ENCODE measurements around the gene A2ML1.

The A2ML1 gene

DNA sequence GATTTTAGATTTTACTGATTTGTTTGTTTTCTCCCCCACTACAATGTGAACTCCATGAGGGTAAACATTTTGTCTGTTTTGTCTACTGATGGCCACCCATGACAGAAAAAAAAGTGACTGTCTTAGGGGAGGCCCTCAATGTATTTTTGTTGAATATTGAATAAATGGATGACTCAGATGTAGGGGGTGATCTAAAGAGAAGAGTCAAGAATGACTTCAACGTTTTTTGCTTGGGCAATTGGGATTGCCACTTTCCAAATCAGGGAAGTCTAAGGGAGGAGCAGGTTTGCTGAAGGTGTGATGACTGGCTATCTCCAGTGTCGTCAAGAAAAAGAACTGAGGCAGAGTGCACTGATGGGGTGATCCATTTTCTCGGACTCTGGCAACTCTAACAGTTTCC, 81.2 kb downstream of the A2ML1 start:
- Histone ChIP-seq H3K36me3 (ENCODE audit: insufficient read depth, low read length) (no peaks in the 10 kb centered on the region), H3F3A (ENCODE audit: low read depth) (no peaks in the 10 kb centered on the region), H3K4me2 (ENCODE audit: low read depth, low read length, poor library complexity, severe bottlenecking) (no peak overlapping the region), H3K9me2 (replicated peaks; ENCODE audit: low read depth, low read length) (no peaks in the 10 kb centered on the region), H2AFZ (ENCODE audit: low read length) (no peak overlapping the region), H4K20me1 (ENCODE audit: insufficient read depth, low read length, poor library complexity, severe bottlenecking) (no peaks in the 10 kb centered on the region), H3K9me3 (ENCODE audit: insufficient read depth, low read depth, low read length) (no peaks in the 10 kb centered on the region), H3K4me1 (ENCODE audit: insufficient read depth, low read length, poor library complexity, severe bottlenecking) (peaks cover 9% of the 10 kb centered on the region), H3K79me2 (ENCODE audit: insufficient read depth, low read length) (no peaks in the 10 kb centered on the region), H3K4me3 (ENCODE audit: low read length, poor library complexity, severe bottlenecking) (no peak overlapping the region), H3K9ac (ENCODE audit: low read depth, low read length, poor library complexity, severe bottlenecking) (no peak overlapping the region), H3K27me3 (ENCODE audit: insufficient read depth, low read length, poor library complexity, severe bottlenecking) (no peaks in the 10 kb centered on the region)
- TF ChIP-seq, protein P1, sequence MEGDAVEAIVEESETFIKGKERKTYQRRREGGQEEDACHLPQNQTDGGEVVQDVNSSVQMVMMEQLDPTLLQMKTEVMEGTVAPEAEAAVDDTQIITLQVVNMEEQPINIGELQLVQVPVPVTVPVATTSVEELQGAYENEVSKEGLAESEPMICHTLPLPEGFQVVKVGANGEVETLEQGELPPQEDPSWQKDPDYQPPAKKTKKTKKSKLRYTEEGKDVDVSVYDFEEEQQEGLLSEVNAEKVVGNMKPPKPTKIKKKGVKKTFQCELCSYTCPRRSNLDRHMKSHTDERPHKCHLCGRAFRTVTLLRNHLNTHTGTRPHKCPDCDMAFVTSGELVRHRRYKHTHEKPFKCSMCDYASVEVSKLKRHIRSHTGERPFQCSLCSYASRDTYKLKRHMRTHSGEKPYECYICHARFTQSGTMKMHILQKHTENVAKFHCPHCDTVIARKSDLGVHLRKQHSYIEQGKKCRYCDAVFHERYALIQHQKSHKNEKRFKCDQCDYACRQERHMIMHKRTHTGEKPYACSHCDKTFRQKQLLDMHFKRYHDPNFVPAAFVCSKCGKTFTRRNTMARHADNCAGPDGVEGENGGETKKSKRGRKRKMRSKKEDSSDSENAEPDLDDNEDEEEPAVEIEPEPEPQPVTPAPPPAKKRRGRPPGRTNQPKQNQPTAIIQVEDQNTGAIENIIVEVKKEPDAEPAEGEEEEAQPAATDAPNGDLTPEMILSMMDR (conservative IDR thresholded peaks at IDR 0.05; ENCODE audit: low read length), result no peak
- TF ChIP-seq EZH2phosphoT487 (IDR thresholded peaks at IDR 0.05; ENCODE audit: borderline replicate concordance), result no peak

DNA sequence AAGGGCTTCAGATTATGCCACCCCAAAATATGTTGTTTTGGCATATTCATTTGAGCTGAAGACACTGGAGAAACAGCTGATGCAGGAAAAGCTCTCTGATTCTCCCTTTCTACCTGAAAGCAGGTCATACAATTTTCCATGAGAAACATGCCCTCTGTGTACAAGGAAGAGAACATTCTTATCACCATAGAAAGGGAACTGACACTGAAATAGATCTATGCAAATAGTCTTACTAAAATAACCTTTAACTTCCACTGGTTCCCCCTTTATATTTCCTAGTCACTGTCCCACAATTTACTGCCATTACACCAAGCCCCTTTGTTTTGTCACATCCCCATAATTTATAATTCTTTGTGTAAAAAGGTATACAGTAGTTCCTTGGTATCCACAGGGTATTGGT, 82.2 kb downstream of the A2ML1 start:
- Histone ChIP-seq H3K36me3 (ENCODE audit: insufficient read depth, low read length) (no peaks in the 10 kb centered on the region), H3K79me2 (ENCODE audit: insufficient read depth, low read length) (no peaks in the 10 kb centered on the region), H3K9me2 (replicated peaks; ENCODE audit: low read depth, low read length) (no peaks in the 10 kb centered on the region), H2AFZ (ENCODE audit: low read length) (no peak overlapping the region), H3K4me1 (ENCODE audit: insufficient read depth, low read length, poor library complexity, severe bottlenecking) (peaks cover 9% of the 10 kb centered on the region), H3K4me3 (ENCODE audit: low read length, poor library complexity, severe bottlenecking) (no peak overlapping the region), H3K9ac (ENCODE audit: low read depth, low read length, poor library complexity, severe bottlenecking) (no peak overlapping the region), H3K27me3 (ENCODE audit: insufficient read depth, low read length, poor library complexity, severe bottlenecking) (no peaks in the 10 kb centered on the region), H4K20me1 (ENCODE audit: insufficient read depth, low read length, poor library complexity, severe bottlenecking) (no peaks in the 10 kb centered on the region), H3K4me2 (ENCODE audit: low read depth, low read length, poor library complexity, severe bottlenecking) (no peak overlapping the region), H3K9me3 (ENCODE audit: insufficient read depth, low read depth, low read length) (no peaks in the 10 kb centered on the region), H3F3A (ENCODE audit: low read depth) (no peaks in the 10 kb centered on the region)
- TF ChIP-seq, protein P1 (conservative IDR thresholded peaks at IDR 0.05; ENCODE audit: low read length), result no peak
- no peak for TF ChIP-seq EZH2phosphoT487 (IDR thresholded peaks at IDR 0.05; ENCODE audit: borderline replicate concordance)

DNA sequence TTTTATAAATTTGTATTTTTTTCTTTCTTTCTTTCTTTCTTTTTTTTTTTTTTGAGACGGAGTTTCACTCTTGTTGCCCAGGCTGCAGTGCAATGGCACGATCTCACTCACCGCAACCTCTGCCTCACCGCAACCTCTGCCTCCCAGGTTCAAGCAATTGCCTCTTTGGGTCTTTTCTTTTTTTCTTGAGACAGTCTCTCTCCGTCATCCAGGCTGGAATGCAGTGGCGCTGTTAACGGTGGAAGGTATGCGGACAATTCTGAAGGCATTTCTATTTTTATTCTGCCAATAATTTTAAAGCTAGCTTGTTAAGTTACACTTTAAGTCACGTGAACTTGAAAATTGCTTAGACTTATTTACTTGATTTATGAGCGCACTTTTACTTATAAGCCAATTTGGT, 83.1 kb downstream of the A2ML1 start:
- H3K4me3 ChIP-seq (ENCODE audit: low read length, poor library complexity, severe bottlenecking), result no peak overlapping the region
- no peak for TF ChIP-seq EZH2phosphoT487 (IDR thresholded peaks at IDR 0.05; ENCODE audit: borderline replicate concordance)
- TF ChIP-seq, protein P1 (conservative IDR thresholded peaks at IDR 0.05; ENCODE audit: low read length), result no peak
- H3K27me3 ChIP-seq (ENCODE audit: insufficient read depth, low read length, poor library complexity, severe bottlenecking), result no peaks in the 10 kb centered on the region
- H3K9ac ChIP-seq (ENCODE audit: low read depth, low read length, poor library complexity, severe bottlenecking), result no peak overlapping the region
- no peaks in the 10 kb centered on the region for H3K9me3 ChIP-seq (ENCODE audit: insufficient read depth, low read depth, low read length)
- no peaks in the 10 kb centered on the region for H3K9me2 ChIP-seq (replicated peaks; ENCODE audit: low read depth, low read length)
- H3K79me2 ChIP-seq (ENCODE audit: insufficient read depth, low read length), result no peaks in the 10 kb centered on the region
- H3K4me2 ChIP-seq (ENCODE audit: low read depth, low read length, poor library complexity, severe bottlenecking), result no peak overlapping the region
- peaks cover 9% of the 10 kb centered on the region for H3K4me1 ChIP-seq (ENCODE audit: insufficient read depth, low read length, poor library complexity, severe bottlenecking)
- no peaks in the 10 kb centered on the region for H3K36me3 ChIP-seq (ENCODE audit: insufficient read depth, low read length)
- no peaks in the 10 kb centered on the region for H4K20me1 ChIP-seq (ENCODE audit: insufficient read depth, low read length, poor library complexity, severe bottlenecking)
- no peak overlapping the region for H2AFZ ChIP-seq (ENCODE audit: low read length)
- no peaks in the 10 kb centered on the region for H3F3A ChIP-seq (ENCODE audit: low read depth)

All from Loucy (cell line).